Activated naive CD8-positive, alpha-beta T cell treated with anti-CD3 and anti-CD28 coated beads for 36 hours (primary cell): ENCODE results near the gene HINFP. TPM values are rescaled to one million over a fixed set of nuclear protein-coding genes. Genes with fewer than 3 reads are reported as not detected.
A peak's percentile ranks its signal among the peaks of the same experiment; 100 is the strongest.
"Not testable (repeated sequence)": the region's sequence is repeated elsewhere in the genome, so short reads cannot be mapped to it uniquely, and the experiment has no call there.

Experiments
- DNase-seq: peaks from one replicate; pipeline ENCODE4 v3.0.0; 2021
- H3K27ac Mint-ChIP-seq: one replicate; pipeline ENCODE4 v1.8.0; 2022; ENCODE audit warnings: mild to moderate bottlenecking, moderate library complexity, mixed read lengths
- H3K27me3 Mint-ChIP-seq: one replicate; pipeline ENCODE4 v1.8.0; 2022; ENCODE audit warnings: mild to moderate bottlenecking, mixed read lengths
- H3K36me3 Mint-ChIP-seq: one replicate; pipeline ENCODE4 v1.8.0; 2021; ENCODE audit warnings: mild to moderate bottlenecking, mixed read lengths
- H3K4me1 Mint-ChIP-seq: one replicate; pipeline ENCODE4 v1.8.0; 2021; ENCODE audit warnings: mixed read lengths
- H3K4me3 Mint-ChIP-seq: one replicate; pipeline ENCODE4 v1.8.0; 2022; ENCODE audit warnings: mild to moderate bottlenecking, moderate library complexity, mixed read lengths
- H3K9me3 Mint-ChIP-seq: one replicate; pipeline ENCODE4 v1.8.0; 2022; ENCODE audit warnings: mixed read lengths
- total RNA-seq, 2 experiments: library from RNA; stranded (reverse); gene quantifications; one replicate each; pipeline ENCODE4 v1.2.3, GENCODE V29; 2021

HINFP gene
- total RNA-seq, 2 experiments from 2014 or later = 20.3 to 21.5 TPM

DNA sequence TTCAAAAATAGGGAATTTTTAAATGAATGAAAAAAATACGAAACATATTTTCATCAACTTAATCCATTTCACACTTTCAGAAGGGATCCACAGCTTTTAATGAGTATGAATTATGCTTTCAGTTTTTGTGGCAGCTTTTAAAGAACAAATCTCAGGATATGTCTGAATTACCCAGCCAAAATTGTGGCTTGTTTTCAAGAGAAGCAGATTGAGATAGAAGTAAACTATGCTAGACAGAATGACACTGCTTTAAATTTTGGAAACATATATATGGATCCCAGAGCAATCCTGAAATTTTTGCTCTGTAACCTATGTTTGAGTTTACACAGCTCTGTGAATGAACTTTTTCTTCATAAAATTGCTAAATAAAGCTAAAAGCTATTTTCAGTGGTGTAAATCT is 2.4 kb upstream of the HINFP start:
- Mint-ChIP-seq H3K36me3 (peaks cover 43% of the 10 kb centered on the region), H3K9me3 (no peaks in the 10 kb centered on the region), H3K4me1 (peaks cover 41% of the 10 kb centered on the region), H3K4me3 (no peak overlapping the region), H3K27ac (no peak overlapping the region), H3K27me3 (no peaks in the 10 kb centered on the region)
- DNase-seq = no peak

DNA sequence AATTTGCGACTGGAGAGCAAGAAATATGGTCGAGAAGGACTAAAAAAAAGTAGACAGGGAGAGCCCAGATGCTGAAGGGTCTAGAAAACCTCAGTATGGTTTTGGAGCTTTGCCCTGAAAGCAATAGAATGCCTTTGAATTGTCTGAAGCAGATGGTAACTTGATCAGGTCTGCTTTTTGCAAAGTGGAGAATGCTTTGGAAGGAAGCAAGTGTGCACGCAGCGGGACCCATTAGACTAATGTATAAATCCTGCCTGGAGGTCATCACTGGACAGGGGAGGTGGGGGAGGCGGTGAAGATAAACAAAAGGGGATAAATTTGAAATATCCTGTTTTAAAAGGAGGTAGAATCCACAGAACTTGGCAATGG is 757 bp upstream of the HINFP start:
- peaks cover 30% of the 10 kb centered on the region for H3K4me1 Mint-ChIP-seq
- H3K36me3 Mint-ChIP-seq = peaks cover 29% of the 10 kb centered on the region
- H3K27ac Mint-ChIP-seq = peak overlapping the region; percentile 92
- no peaks in the 10 kb centered on the region for H3K27me3 Mint-ChIP-seq
- H3K4me3 Mint-ChIP-seq = peak overlapping the region; percentile 94
- no peak for DNase-seq
- H3K9me3 Mint-ChIP-seq = no peaks in the 10 kb centered on the region

DNA sequence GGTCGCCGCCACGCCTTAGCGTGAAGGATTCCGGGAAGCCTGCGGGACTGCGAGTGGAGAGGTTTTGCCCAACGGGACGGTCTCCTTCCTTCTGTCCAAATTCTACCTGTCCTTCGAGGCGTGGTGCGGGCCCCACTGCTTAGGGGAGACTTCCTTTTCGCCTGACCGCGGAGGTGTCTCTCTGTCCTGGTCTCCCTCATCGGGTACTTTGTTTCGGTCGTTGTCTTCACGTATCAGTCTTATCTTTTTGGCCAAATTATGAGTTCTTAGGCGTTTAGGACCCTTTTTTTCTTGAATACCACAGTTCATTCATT is 388 bp downstream of the HINFP start:
- Mint-ChIP-seq H3K4me1 (peaks cover 28% of the 10 kb centered on the region), H3K27me3 (no peaks in the 10 kb centered on the region), H3K4me3 (peak overlapping the region; percentile 94), H3K36me3 (peaks cover 20% of the 10 kb centered on the region), H3K27ac (peak overlapping the region; percentile 92), H3K9me3 (no peaks in the 10 kb centered on the region)
- DNase-seq = no peak

- H3K9me3 Mint-ChIP-seq = no peaks in the 10 kb centered on the region
- H3K27ac Mint-ChIP-seq = no peak overlapping the region
- H3K4me1 Mint-ChIP-seq = peaks cover 27% of the 10 kb centered on the region
- H3K27me3 Mint-ChIP-seq = no peaks in the 10 kb centered on the region
- peaks cover 19% of the 10 kb centered on the region for H3K36me3 Mint-ChIP-seq
- no peak for DNase-seq
- no peak overlapping the region for H3K4me3 Mint-ChIP-seq
Observed at GRCh38 chr11:119125821-119126220, 4.4 kb downstream of the HINFP start.

DNA sequence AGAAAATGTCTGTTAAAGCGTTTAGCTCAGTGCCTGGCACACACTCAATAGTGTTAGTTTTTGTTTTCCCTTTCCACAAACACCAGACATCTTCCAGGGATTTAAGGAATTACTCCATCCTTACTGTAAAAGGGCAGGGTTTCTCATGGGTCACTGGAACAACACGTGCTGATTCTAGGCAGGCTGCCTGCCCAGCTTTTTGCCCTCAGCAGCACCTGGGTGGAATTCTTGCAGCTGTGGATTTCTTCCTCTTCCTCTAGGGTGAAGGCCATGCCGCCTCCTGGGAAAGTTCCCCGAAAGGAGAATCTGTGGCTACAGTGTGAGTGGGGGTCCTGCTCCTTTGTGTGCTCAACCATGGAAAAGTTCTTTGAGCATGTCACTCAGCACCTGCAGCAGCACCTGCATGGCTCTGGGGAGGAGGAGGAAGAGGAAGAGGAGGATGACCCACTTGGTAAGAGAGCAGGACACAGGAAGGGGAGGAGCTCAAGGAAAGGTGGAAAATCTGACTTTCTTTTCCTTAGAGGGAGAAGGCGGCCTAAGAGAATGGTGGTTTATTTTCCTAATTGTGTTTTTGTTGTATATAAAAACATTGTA is 5.4 kb downstream of the HINFP start:
- H3K27ac Mint-ChIP-seq = peak overlapping the region; percentile 43
- no peak overlapping the region for H3K4me3 Mint-ChIP-seq
- H3K36me3 Mint-ChIP-seq = peaks cover 25% of the 10 kb centered on the region
- H3K9me3 Mint-ChIP-seq = no peaks in the 10 kb centered on the region
- H3K27me3 Mint-ChIP-seq = no peaks in the 10 kb centered on the region
- peaks cover 24% of the 10 kb centered on the region for H3K4me1 Mint-ChIP-seq
- no peak for DNase-seq

DNA sequence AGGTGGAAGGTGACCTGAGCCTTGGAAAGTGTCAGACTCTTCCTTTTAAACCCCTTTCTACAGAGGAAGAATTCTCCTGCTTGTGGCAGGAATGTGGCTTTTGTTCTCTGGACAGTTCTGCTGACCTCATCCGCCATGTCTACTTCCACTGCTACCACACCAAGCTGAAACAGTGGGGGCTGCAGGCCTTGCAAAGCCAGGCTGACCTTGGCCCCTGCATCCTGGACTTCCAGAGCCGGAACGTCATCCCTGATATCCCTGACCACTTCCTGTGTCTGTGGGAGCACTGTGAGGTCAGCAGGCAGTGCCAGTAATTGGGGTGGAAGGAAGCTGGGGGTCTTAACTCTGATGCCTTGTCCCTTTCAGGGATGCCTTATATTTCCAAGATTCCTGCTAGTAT is 9.3 kb downstream of the HINFP start:
- DNase-seq = no peak
- Mint-ChIP-seq H3K9me3 (no peaks in the 10 kb centered on the region), H3K27ac (no peak overlapping the region), H3K4me3 (no peak overlapping the region), H3K36me3 (peaks cover 30% of the 10 kb centered on the region), H3K4me1 (peaks cover 10% of the 10 kb centered on the region), H3K27me3 (no peaks in the 10 kb centered on the region)

DNA sequence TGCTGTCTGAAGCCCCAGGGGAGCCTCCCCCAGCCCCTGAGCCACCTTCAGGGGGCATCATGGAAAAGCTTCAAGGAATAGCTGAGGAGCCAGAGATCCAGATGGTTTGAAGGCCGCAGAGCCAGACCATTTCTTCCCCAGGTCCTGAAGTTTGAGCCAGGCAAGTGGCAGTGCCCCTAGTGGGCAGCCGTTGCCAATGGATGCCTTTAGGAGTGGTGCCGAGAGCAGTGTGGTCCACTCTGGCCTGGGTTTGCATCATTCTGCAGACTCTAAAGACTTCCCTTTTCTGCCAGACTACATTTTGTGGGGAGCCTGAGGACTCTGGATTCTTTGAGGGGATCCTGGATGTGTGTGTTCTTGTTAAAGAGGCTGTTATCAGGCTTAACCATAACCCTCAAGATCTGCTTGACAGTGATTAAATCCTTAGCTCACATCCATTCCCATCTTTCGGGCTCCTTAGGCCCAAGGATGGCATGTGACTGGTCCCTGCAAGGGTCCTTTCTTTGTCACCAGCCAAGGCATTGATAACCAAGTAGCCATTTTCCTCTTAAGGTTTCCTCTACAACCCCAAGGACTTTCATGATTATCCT is 13.1 kb downstream of the HINFP start:
- H3K36me3 Mint-ChIP-seq = peaks cover 20% of the 10 kb centered on the region
- no peaks in the 10 kb centered on the region for H3K9me3 Mint-ChIP-seq
- H3K27ac Mint-ChIP-seq = no peak overlapping the region
- no peak for DNase-seq
- H3K4me3 Mint-ChIP-seq = no peak overlapping the region
- H3K27me3 Mint-ChIP-seq = no peaks in the 10 kb centered on the region
- no peaks in the 10 kb centered on the region for H3K4me1 Mint-ChIP-seq

DNA sequence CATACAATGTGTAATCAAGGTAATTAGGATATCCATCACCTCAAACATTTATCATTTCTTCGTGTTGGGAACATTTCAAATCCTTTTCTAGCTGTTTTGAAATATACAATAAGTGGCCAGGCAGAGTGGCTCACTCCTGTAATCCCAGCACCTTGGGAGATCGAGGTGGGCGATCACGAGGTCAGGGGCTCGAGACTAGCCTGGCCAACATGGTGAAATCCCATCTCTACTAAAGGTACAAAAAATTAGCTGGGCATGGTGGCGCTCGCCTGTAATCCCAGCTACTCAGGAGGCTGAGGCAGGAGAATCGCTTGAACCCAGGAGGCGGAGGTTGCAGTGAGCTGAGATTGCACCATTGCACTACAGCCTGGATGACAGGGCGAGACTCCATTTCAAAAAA is 17.9 kb downstream of the HINFP start:
- H3K27ac Mint-ChIP-seq, DNase-seq, H3K36me3 Mint-ChIP-seq, H3K4me1 Mint-ChIP-seq, H3K9me3 Mint-ChIP-seq, H3K4me3 Mint-ChIP-seq, H3K27me3 Mint-ChIP-seq: not testable (repeated sequence)

DNA sequence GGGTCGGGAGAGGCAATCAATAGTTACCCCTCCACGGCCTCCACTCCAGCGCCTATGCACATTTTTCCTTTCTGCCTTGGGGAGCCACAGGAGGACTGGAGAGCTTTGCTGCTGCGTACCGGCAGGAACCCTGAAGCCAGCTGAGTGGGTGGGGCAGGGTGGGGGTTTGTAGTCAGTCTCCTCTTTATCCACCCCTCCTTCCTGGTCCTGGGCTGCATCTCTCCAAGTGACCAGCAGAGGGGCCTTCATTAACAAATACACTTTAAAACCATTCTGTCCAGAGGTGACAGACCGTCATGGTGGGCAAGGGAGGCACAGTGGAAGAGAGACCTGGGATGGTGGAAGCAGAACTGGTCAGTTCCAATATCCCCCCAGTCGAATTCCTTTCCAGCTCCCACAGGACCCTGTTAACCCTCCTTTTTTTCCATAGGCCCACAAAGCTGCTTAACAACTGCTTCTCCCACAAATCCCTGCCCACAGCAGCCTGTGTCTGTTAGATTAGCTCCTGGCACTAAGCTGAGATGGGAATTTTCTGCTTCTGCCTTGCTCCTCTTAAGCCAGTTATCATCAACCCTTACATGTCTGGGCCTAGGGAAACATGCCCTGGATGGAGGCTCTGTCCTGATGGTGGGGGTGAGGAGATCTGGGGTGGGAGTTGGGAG is 23.6 kb downstream of the HINFP start:
- DNase-seq = peak; percentile 31
- H3K4me3 Mint-ChIP-seq = no peak overlapping the region
- no peaks in the 10 kb centered on the region for H3K9me3 Mint-ChIP-seq
- H3K4me1 Mint-ChIP-seq = peaks cover 14% of the 10 kb centered on the region
- no peak overlapping the region for H3K27ac Mint-ChIP-seq
- peaks cover 38% of the 10 kb centered on the region for H3K27me3 Mint-ChIP-seq
- H3K36me3 Mint-ChIP-seq = no peaks in the 10 kb centered on the region

DNA sequence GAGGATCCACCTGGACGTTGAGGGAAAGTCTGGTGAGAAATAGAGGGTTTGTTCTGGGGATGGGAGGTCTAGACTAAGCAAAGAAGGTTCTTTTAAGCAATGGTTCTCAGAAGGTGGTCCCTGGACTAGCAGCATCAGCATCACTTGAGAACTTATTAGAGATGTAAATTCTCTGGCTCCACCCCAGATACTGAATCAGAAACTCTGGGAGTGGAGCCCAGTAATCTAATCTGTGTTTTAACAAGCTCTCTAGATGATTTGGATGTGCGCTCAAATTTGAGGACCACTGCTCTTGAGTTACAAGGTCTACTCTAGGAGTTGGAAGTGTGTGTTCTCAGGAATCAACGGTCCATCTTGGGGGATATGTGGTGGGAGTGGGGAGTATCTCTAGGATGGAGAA is 24.2 kb downstream of the HINFP start:
- H3K9me3 Mint-ChIP-seq = no peaks in the 10 kb centered on the region
- no peaks in the 10 kb centered on the region for H3K36me3 Mint-ChIP-seq
- DNase-seq = no peak
- H3K27ac Mint-ChIP-seq = no peak overlapping the region
- H3K4me1 Mint-ChIP-seq = peaks cover 14% of the 10 kb centered on the region
- H3K4me3 Mint-ChIP-seq = no peak overlapping the region
- H3K27me3 Mint-ChIP-seq = peaks cover 43% of the 10 kb centered on the region

DNA sequence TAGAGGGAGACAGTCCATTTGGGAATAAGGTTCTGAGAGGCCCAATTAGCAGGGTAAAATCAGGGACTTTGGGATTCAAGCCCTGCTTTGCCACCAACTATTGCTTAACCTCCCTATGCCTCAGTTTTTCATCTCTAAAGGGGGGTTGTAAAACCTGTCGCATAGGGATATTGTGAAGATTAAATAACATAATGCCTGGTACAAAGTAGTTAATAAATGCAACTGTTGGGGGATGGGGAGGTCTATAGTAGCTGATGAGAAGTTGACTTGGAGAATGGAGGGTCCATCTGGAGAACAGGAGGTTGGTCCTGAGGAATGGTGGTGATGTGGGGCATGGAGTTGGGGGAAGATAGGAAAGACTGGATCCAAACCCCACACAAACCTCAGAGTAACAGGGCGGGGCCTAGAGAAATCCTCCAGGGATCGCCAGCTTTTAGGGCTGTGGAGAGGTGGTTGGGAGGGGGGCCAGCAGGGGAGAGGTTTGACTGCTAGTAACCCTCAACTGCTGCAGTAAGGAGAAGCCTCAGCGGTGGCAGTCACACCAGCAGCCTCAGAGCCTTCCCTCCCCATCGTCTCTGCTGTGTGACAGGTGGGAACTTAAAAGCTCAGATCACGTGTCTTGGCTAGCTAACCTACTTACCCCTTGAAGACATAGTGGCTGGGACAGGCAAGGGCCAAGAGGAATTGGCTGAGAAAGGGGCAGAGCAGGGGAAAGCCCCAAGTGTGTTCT is 26.4 kb downstream of the HINFP start:
- H3K27ac Mint-ChIP-seq = no peak overlapping the region
- H3K4me3 Mint-ChIP-seq = no peak overlapping the region
- H3K9me3 Mint-ChIP-seq = no peaks in the 10 kb centered on the region
- H3K4me1 Mint-ChIP-seq = peaks cover 14% of the 10 kb centered on the region
- DNase-seq = no peak
- H3K27me3 Mint-ChIP-seq = peaks cover 46% of the 10 kb centered on the region
- H3K36me3 Mint-ChIP-seq = no peaks in the 10 kb centered on the region

GRCh38 chr11:119148720-119149017 is 27.3 kb downstream of the HINFP start:
- Mint-ChIP-seq H3K4me3 (peak overlapping the region; percentile 72), H3K4me1 (peaks cover 14% of the 10 kb centered on the region), H3K27me3 (peaks cover 41% of the 10 kb centered on the region), H3K27ac (no peak overlapping the region), H3K9me3 (no peaks in the 10 kb centered on the region), H3K36me3 (no peaks in the 10 kb centered on the region)
- no peak for DNase-seq

GRCh38 chr11:119149018-119149785 is 27.8 kb downstream of the HINFP start, which contains the start of gene ABCG4:
TSS of gene ABCG4 (plus strand) at chr11:119149052. CDS start at chr11:119149966, 914 bp downstream.
- Mint-ChIP-seq H3K9me3 (no peaks in the 10 kb centered on the region), H3K36me3 (no peaks in the 10 kb centered on the region), H3K27me3 (peaks cover 39% of the 10 kb centered on the region), H3K27ac (no peak within 1 kb of the TSS), H3K4me3 (peak within 1 kb of the TSS; percentile 72), H3K4me1 (peaks cover 14% of the 10 kb centered on the region)
- peak; percentile 40 for DNase-seq

- peaks cover 14% of the 10 kb centered on the region for H3K4me1 Mint-ChIP-seq
- H3K27me3 Mint-ChIP-seq = peaks cover 39% of the 10 kb centered on the region
- no peaks in the 10 kb centered on the region for H3K36me3 Mint-ChIP-seq
- no peak overlapping the region for H3K27ac Mint-ChIP-seq
- H3K4me3 Mint-ChIP-seq = no peak overlapping the region
- H3K9me3 Mint-ChIP-seq = no peaks in the 10 kb centered on the region
- DNase-seq = no peak
Observed at GRCh38 chr11:119149786-119150275, 28.5 kb downstream of the HINFP start.

GRCh38 chr11:119152043-119152442 is 30.7 kb downstream of the HINFP start:
- Mint-ChIP-seq H3K4me1 (peaks cover 14% of the 10 kb centered on the region), H3K27me3 (peaks cover 32% of the 10 kb centered on the region), H3K36me3 (no peaks in the 10 kb centered on the region), H3K4me3 (no peak overlapping the region), H3K9me3 (no peaks in the 10 kb centered on the region), H3K27ac (no peak overlapping the region)
- no peak for DNase-seq
